NOMO-1 treated with DMSO at 0.1 percent for 48 hours (cell line): ENCODE data around the gene GPX6.
A peak's percentile ranks its signal among the peaks of the same experiment; 100 is the strongest.
"Not testable (repeated sequence)": the region's sequence is repeated elsewhere in the genome, so short reads cannot be mapped to it uniquely, and the experiment has no call there.

Experiments
- DNase-seq: peaks from one replicate; lab custom pipeline; 2025; ENCODE audit not compliant: unreplicated experiment; lab: John Stamatoyannopoulos, UW

GPX6 gene

GRCh38 chr6:28525496-28526039 lies 10.0 kb upstream of the GPX6 start, which contains the start of gene GPX5:
Gene GPX5 (plus strand): TSS chr6:28525881. CDS start chr6:28526014, 133 bp downstream.
- DNase-seq = no peak

- DNase-seq = no peak
Measured at GRCh38 chr6:28523241-28523622, 7.6 kb upstream of the GPX6 start.

GRCh38 chr6:28522594-28523240 lies 7.1 kb upstream of the GPX6 start:
- DNase-seq = no peak

GRCh38 chr6:28517964-28518363 lies 2.4 kb upstream of the GPX6 start:
- no peak for DNase-seq

- not testable (repeated sequence) for DNase-seq
Measured at GRCh38 chr6:28512387-28512786, 3.2 kb downstream of the GPX6 start.

- no peak for DNase-seq
Measured at GRCh38 chr6:28511628-28512300, 3.8 kb downstream of the GPX6 start.

GRCh38 chr6:28506807-28507475 lies 8.7 kb downstream of the GPX6 start:
- DNase-seq = no peak

GRCh38 chr6:28505733-28506132 lies 9.9 kb downstream of the GPX6 start:
- DNase-seq = no peak

GRCh38 chr6:28502709-28503305 lies 12.8 kb downstream of the GPX6 start:
- DNase-seq = not testable (repeated sequence)

- not testable (repeated sequence) for DNase-seq
Measured at GRCh38 chr6:28502136-28502535, 13.5 kb downstream of the GPX6 start.

- DNase-seq = no peak
Measured at GRCh38 chr6:28501259-28501658, 14.3 kb downstream of the GPX6 start.

- DNase-seq = no peak
Measured at GRCh38 chr6:28497893-28498292, 17.7 kb downstream of the GPX6 start.

GRCh38 chr6:28497306-28497705 lies 18.3 kb downstream of the GPX6 start:
- no peak for DNase-seq

- DNase-seq = no peak
Measured at GRCh38 chr6:28496099-28496779, 19.4 kb downstream of the GPX6 start.

- no peak for DNase-seq
Measured at GRCh38 chr6:28491984-28492317, 23.6 kb downstream of the GPX6 start.

GRCh38 chr6:28490205-28490890 lies 25.2 kb downstream of the GPX6 start:
- no peak for DNase-seq

GRCh38 chr6:28489366-28490204 lies 26.0 kb downstream of the GPX6 start:
- peak; percentile 78 for DNase-seq

- peak; percentile 41 for DNase-seq
Measured at GRCh38 chr6:28488916-28489365, 26.7 kb downstream of the GPX6 start.

- DNase-seq = no peak
Measured at GRCh38 chr6:28486988-28487742, 28.4 kb downstream of the GPX6 start.
